SK-N-SH treated with all-trans-retinoic acid at 6 μM for 48 hours (cell line): ENCODE measurements around the gene CLEC14A.

Experiments
- ARNTL ChIP-seq: fragments of 450-650 bp; formaldehyde crosslinking; IDR thresholded peaks from 2 replicates; pipeline ENCODE4 v1.5.0; 2020; ENCODE audit warnings: low read depth, mild to moderate bottlenecking, moderate library complexity, borderline replicate concordance
- BACH2 ChIP-seq: fragments of 250-450 bp; sonication (Bioruptor Pico); IDR thresholded peaks from 2 replicates; pipeline ENCODE4 v1.9.0; 2021; ENCODE audit warnings: mild to moderate bottlenecking, borderline replicate concordance

DNA sequence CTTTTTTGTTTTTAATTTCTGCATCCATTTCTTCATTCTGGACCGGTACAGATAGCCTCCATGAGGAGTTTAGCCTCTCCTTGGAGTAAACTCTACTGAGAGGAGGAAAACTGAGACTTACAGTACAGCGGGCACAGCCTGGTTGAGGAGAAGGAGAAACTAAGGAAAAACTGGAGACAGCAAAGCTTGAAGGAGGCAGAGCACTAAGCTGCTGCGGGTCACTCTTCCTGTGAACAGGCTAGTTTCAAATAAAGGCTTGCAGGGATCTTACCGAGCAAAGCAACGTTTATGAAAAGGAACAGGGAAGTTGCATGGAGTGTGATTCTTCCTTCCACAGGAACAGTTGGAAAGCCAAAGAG is 48.5 kb downstream of the CLEC14A start:
- TF ChIP-seq ARNTL (no peak), BACH2 (CRISPR knock-in tag) (no peak)
